NT2/D1 (cell line): Measurements from ENCODE around the gene STXBP2.
"Not testable (repeated sequence)": the region's sequence is repeated elsewhere in the genome, so short reads cannot be mapped to it uniquely, and the experiment has no call there.

Experiments used
- DNase-seq: peaks from one replicate; pipeline ENCODE4 v3.0.0-alpha.2; 2011; ENCODE audit warnings: low read depth, low spot score
- H3K27me3 ChIP-seq: 2 replicates; pipeline ENCODE4 v1.6.0; 2011; ENCODE audit warnings: mild to moderate bottlenecking; ENCODE audit not compliant: insufficient read length, insufficient read depth
- H3K36me3 ChIP-seq: 2 replicates; pipeline ENCODE4 v1.6.1; 2011; ENCODE audit warnings: mild to moderate bottlenecking, low read length, mixed read lengths; ENCODE audit not compliant: insufficient read depth, insufficient read length
- H3K4me1 ChIP-seq: 2 replicates; pipeline ENCODE4 v1.5.1; 2011; ENCODE audit not compliant: insufficient read depth, insufficient read length
- H3K4me3 ChIP-seq: 2 replicates; pipeline ENCODE4 v1.5.1; 2011; ENCODE audit warnings: low read depth; ENCODE audit not compliant: insufficient read length
- H3K9ac ChIP-seq: 2 replicates; pipeline ENCODE4 v1.6.0; 2011; ENCODE audit warnings: low read depth; ENCODE audit not compliant: insufficient read length
- H3K9me3 ChIP-seq: 2 replicates; pipeline ENCODE4 v1.5.1; 2011; ENCODE audit warnings: mild to moderate bottlenecking, low read length; ENCODE audit not compliant: insufficient read depth
- SUZ12 ChIP-seq: IDR thresholded peaks from 2 replicates; pipeline ENCODE4 v1.6.1; 2011; ENCODE audit not compliant: insufficient read length, insufficient read depth; ENCODE audit errors: extremely low read depth
- YY1 ChIP-seq: IDR thresholded peaks from 2 replicates; pipeline ENCODE4 v1.6.1; 2011; ENCODE audit not compliant: insufficient read length, insufficient read depth
- ZNF274 ChIP-seq: IDR thresholded peaks from 2 replicates; pipeline ENCODE4 v1.6.1; 2011; ENCODE audit warnings: mild to moderate bottlenecking, low read depth, low read length

STXBP2 gene

DNA sequence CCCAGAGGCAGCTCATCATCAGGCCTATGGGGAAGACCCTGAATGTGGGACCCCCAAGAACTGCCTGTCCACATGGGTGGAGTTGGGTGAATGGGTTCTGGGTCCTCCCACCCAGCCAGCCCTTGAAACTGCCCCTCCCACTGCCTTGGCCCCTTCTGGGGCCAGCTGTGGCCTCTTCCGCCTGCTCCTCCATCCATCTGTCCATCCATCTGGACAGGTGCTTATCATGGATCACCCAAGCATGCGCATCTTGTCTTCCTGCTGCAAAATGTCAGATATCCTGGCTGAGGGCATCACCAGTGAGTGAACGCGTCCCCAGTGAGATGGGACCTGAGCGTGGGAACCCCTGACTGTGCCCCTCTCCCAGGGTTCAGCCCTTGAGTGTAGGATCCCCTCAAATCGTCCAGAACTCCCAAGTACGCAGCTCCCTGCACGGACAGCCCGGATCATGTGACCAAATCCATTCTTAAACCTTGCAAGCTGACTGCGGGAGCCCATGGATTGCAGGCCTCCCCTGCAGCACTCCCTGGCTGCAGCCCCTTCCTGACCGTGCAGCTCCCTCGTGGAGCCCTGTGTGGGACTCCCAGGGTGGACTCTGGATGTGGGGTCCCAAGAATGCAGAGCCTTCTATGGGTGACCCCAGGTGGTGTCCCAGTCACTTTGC lies 2.0 kb downstream of the STXBP2 start:
- peaks cover 15% of the 10 kb centered on the region for H3K36me3 ChIP-seq
- no peak overlapping the region for H3K9ac ChIP-seq
- DNase-seq: no peak
- peaks cover 9% of the 10 kb centered on the region for H3K4me1 ChIP-seq
- H3K9me3 ChIP-seq: no peaks in the 10 kb centered on the region
- peaks cover 27% of the 10 kb centered on the region for H3K27me3 ChIP-seq
- H3K4me3 ChIP-seq: no peak overlapping the region
- TF ChIP-seq ZNF274 (no peak), YY1 (no peak), SUZ12 (no peak)

DNA sequence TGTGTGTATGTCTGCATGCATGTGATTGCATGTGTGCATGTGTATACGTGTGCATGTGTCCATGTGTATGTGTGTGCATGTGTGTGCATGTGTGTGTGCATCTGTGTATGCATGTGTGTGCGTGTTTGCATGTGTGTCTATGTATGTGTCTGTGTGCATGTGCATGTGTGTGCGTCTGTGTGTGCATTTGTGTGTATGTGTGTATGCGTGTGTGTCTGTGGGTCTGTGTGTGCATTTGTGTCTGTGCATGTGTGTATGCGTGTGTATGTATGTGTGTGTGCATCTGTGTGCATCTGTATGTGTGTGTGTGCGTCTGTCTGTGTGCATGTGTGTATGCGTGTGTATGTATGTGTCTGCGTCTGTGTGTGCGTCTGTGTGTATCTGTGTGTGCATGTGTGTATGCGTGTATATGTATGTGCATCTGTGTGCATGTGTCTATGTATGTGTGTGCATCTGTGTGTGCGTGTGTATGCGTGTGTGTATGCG lies 3.0 kb downstream of the STXBP2 start:
- DNase-seq: no peak
- TF ChIP-seq ZNF274 (no peak), YY1 (no peak), SUZ12 (no peak)
- peaks cover 9% of the 10 kb centered on the region for H3K4me1 ChIP-seq
- H3K9ac ChIP-seq: no peak overlapping the region
- no peak overlapping the region for H3K4me3 ChIP-seq
- H3K36me3 ChIP-seq: peaks cover 23% of the 10 kb centered on the region
- peaks cover 19% of the 10 kb centered on the region for H3K27me3 ChIP-seq
- no peaks in the 10 kb centered on the region for H3K9me3 ChIP-seq

GRCh38 chr19:7640803-7641202 lies 3.9 kb downstream of the STXBP2 start:
- TF ChIP-seq YY1: no peak
- TF ChIP-seq SUZ12: no peak
- no peak for TF ChIP-seq ZNF274
- no peak for DNase-seq
- H3K9ac ChIP-seq: no peak overlapping the region
- no peak overlapping the region for H3K4me3 ChIP-seq
- H3K27me3 ChIP-seq: peaks cover 10% of the 10 kb centered on the region
- peaks cover 11% of the 10 kb centered on the region for H3K4me1 ChIP-seq
- H3K9me3 ChIP-seq: no peaks in the 10 kb centered on the region
- peaks cover 29% of the 10 kb centered on the region for H3K36me3 ChIP-seq

- Histone ChIP-seq H3K4me1 (peaks cover 6% of the 10 kb centered on the region), H3K4me3 (no peak overlapping the region), H3K36me3 (peaks cover 33% of the 10 kb centered on the region), H3K9ac (no peak overlapping the region), H3K27me3 (peaks cover 2% of the 10 kb centered on the region), H3K9me3 (no peaks in the 10 kb centered on the region)
- TF ChIP-seq SUZ12 (no peak), YY1 (no peak), ZNF274 (no peak)
- DNase-seq: no peak
These were observed 4.7 kb downstream of the STXBP2 start for GRCh38 chr19:7641290-7642276.

- Histone ChIP-seq H3K9me3 (no peaks in the 10 kb centered on the region), H3K36me3 (peaks cover 36% of the 10 kb centered on the region), H3K4me1 (peaks cover 4% of the 10 kb centered on the region), H3K4me3 (no peak overlapping the region), H3K9ac (no peak overlapping the region), H3K27me3 (no peaks in the 10 kb centered on the region)
- no peak for DNase-seq
- no peak for TF ChIP-seq ZNF274
- no peak for TF ChIP-seq YY1
- no peak for TF ChIP-seq SUZ12
These were observed 5.6 kb downstream of the STXBP2 start for GRCh38 chr19:7642295-7643030.

- peaks cover 4% of the 10 kb centered on the region for H3K4me1 ChIP-seq
- H3K9ac ChIP-seq: no peak overlapping the region
- no peaks in the 10 kb centered on the region for H3K27me3 ChIP-seq
- no peak for DNase-seq
- no peak overlapping the region for H3K4me3 ChIP-seq
- TF ChIP-seq SUZ12 (no peak), ZNF274 (no peak), YY1 (no peak)
- peaks cover 38% of the 10 kb centered on the region for H3K36me3 ChIP-seq
- no peaks in the 10 kb centered on the region for H3K9me3 ChIP-seq
These were observed 6.1 kb downstream of the STXBP2 start for GRCh38 chr19:7643031-7643415.

- not testable (repeated sequence) for H3K4me1 ChIP-seq, H3K9ac ChIP-seq, DNase-seq, H3K27me3 ChIP-seq, H3K9me3 ChIP-seq, H3K4me3 ChIP-seq
- peaks cover 42% of the 10 kb centered on the region for H3K36me3 ChIP-seq
These were observed 7.0 kb downstream of the STXBP2 start for GRCh38 chr19:7643629-7644549.
